Upper lobe of left lung (tissue), 6 donors: ENCODE results near the gene MAGOH. TPM values are rescaled to one million over a fixed set of nuclear protein-coding genes. Genes with fewer than 3 reads are reported as not detected.

Experiments used
- ATAC-seq, 2 donors: fragments of 200-7000 bp; cut with Tn5 transposase; one replicate each; pipeline ENCODE4 v1.9.1; 2022; ENCODE audit warnings: mild to moderate bottlenecking in 2 of 2, moderate library complexity in 2 of 2; ENCODE audit not compliant: low FRiP score in 2 of 2
- DNase-seq, 2 donors: peaks; one replicate each; pipeline ENCODE4 v3.0.0-alpha.2; 2019 to 2020
- H3K27ac ChIP-seq, 4 donors: fragments of 200-600 bp; sonication (generic); one replicate each; pipeline ENCODE4 v1.5.1; 2016 to 2019
- H3K27me3 ChIP-seq, 4 donors: fragments of 200-600 bp; sonication (generic); one replicate each; pipeline ENCODE4 v1.5.1; 2017 to 2019
- H3K36me3 ChIP-seq, 4 donors: fragments of 200-600 bp; sonication (generic); one replicate each; pipeline ENCODE4 v1.5.1; 2016 to 2019
- H3K4me1 ChIP-seq, 4 donors: fragments of 200-600 bp; sonication (generic); one replicate each; pipeline ENCODE4 v1.5.1; 2018 to 2019
- H3K4me3 ChIP-seq, 4 donors: fragments of 200-600 bp; sonication (generic); one replicate each; pipeline ENCODE4 v1.5.1; 2017 to 2019; ENCODE audit warnings: mild to moderate bottlenecking in 2 of 4, moderate library complexity in 1 of 4
- H3K9me3 ChIP-seq, 4 donors: fragments of 200-600 bp; sonication (generic); one replicate each; pipeline ENCODE4 v1.5.1; 2018 to 2019
- CTCF ChIP-seq, 6 experiments: fragments of 450-650 bp in 4 of 6; fragments of 200-600 bp in 2 of 6; sonication (generic) in 2 of 6; IDR thresholded peaks; one replicate each; pipeline ENCODE4 v1.5.1; 2016 to 2019; ENCODE audit warnings: antibody characterized with exemption in 6 of 6
- EP300 ChIP-seq, 4 donors: sonication (generic); formaldehyde crosslinking; IDR thresholded peaks; one replicate each; pipeline ENCODE4 v1.5.1; 2017; ENCODE audit warnings: antibody characterized with exemption in 4 of 4, control low read depth in 2 of 4
- POLR2A ChIP-seq, 4 donors: fragments of 450-650 bp; IDR thresholded peaks; one replicate each; pipeline ENCODE4 v1.5.1; 2016 to 2017; ENCODE audit warnings: antibody characterized with exemption in 4 of 4, mild to moderate bottlenecking in 2 of 4
- POLR2AphosphoS5 ChIP-seq, 2 donors: sonication (generic); formaldehyde crosslinking; IDR thresholded peaks; one replicate each; pipeline ENCODE4 v1.5.1; 2017; ENCODE audit warnings: antibody characterized with exemption in 2 of 2
- WGBS, 2 donors: methylation state at CpG; one replicate each; pipeline ENCODE4 v1.1.5; 2017 to 2018; 5-methylcytosine and 5-hydroxymethylcytosine counted together
- total RNA-seq, 6 donors: library from RNA; depleted of rRNA in 4 of 6; stranded (reverse); fragments of >200 nt in 4 of 6; gene quantifications; one replicate each; pipeline versions ENCODE4 v1.1.0 to v1.2.1, GENCODE V29; 2016 to 2021
- donor health status: DM: no; HTN: no; CAD: no; lungs with moderate emphysema.
- donor health status: DM: no; HTN: yes; CAD: no; lungs with severe emphysema.

The MAGOH gene
- total RNA-seq, 6 donors from 2014 or later, result 18.6 to 49.8 (median 33.8) TPM

- H3K27ac ChIP-seq, result no peak overlapping the region
These were observed 19.9 kb upstream of the MAGOH start for GRCh38 chr1:53258216-53258615.

GRCh38 chr1:53257454-53258081 is 19.2 kb upstream of the MAGOH start:
- WGBS, 2 donors, result 59 to 76% methylated on average over 5 of the region's 5 CpGs

More at GRCh38 chr1:53258216-53258615, 19.9 kb upstream of the MAGOH start:
- DNase-seq (no peak), ATAC-seq (no peak)
- Histone ChIP-seq H3K4me1 (no peaks in the 10 kb centered on the region), H3K4me3 (no peak overlapping the region), H3K9me3 (no peaks in the 10 kb centered on the region), H3K27me3 (no peaks in the 10 kb centered on the region), H3K36me3 (peaks cover 0 to 9% (median 2%) of the 10 kb centered on the region in 4 donors)
- TF ChIP-seq EP300 (IDR thresholded peaks at IDR 0.05) (no peak), POLR2A (IDR thresholded peaks at IDR 0.05) (no peak), CTCF (IDR thresholded peaks at IDR 0.05) (no peak), POLR2AphosphoS5 (IDR thresholded peaks at IDR 0.05) (no peak)
- 50 to 64% methylated on average over 1 of the region's 1 CpG for WGBS, 2 donors

GRCh38 chr1:53256511-53257453 is 18.5 kb upstream of the MAGOH start:
- WGBS, 2 donors, result 84 to 86% methylated on average over 10 to 11 of the region's 11 CpGs
- no peak for ATAC-seq
- no peaks in the 10 kb centered on the region for H3K9me3 ChIP-seq
- peaks cover 0 to 4% (median 2%) of the 10 kb centered on the region in 4 donors for H3K36me3 ChIP-seq
- no peak for TF ChIP-seq EP300 (IDR thresholded peaks at IDR 0.05)
- TF ChIP-seq CTCF (IDR thresholded peaks at IDR 0.05), result no peak
- TF ChIP-seq POLR2AphosphoS5 (IDR thresholded peaks at IDR 0.05), result no peak
- no peak for TF ChIP-seq POLR2A (IDR thresholded peaks at IDR 0.05)
- no peak overlapping the region for H3K27ac ChIP-seq
- DNase-seq, result no peak
- H3K4me1 ChIP-seq, result no peaks in the 10 kb centered on the region
- H3K27me3 ChIP-seq, result no peaks in the 10 kb centered on the region
- H3K4me3 ChIP-seq, result no peak overlapping the region

More at GRCh38 chr1:53257454-53258081, 19.2 kb upstream of the MAGOH start:
- Histone ChIP-seq H3K9me3 (no peaks in the 10 kb centered on the region), H3K27me3 (no peaks in the 10 kb centered on the region), H3K36me3 (peaks cover 0 to 4% (median 2%) of the 10 kb centered on the region in 4 donors), H3K4me1 (no peaks in the 10 kb centered on the region), H3K4me3 (no peak overlapping the region), H3K27ac (no peak overlapping the region)
- no peak for DNase-seq
- TF ChIP-seq POLR2AphosphoS5 (IDR thresholded peaks at IDR 0.05), result no peak
- TF ChIP-seq POLR2A (IDR thresholded peaks at IDR 0.05), result no peak
- TF ChIP-seq CTCF (IDR thresholded peaks at IDR 0.05), result no peak
- no peak for TF ChIP-seq EP300 (IDR thresholded peaks at IDR 0.05)
- no peak for ATAC-seq

- 92 to 100% methylated on average over 4 of the region's 4 CpGs for WGBS, 2 donors
- Histone ChIP-seq H3K27ac (no peak overlapping the region), H3K27me3 (no peaks in the 10 kb centered on the region), H3K36me3 (peaks cover 0 to 4% (median 0%) of the 10 kb centered on the region in 4 donors), H3K4me1 (no peaks in the 10 kb centered on the region), H3K9me3 (no peaks in the 10 kb centered on the region), H3K4me3 (no peak overlapping the region)
- DNase-seq (no peak), ATAC-seq (no peak)
- TF ChIP-seq POLR2A (IDR thresholded peaks at IDR 0.05) (no peak), CTCF (IDR thresholded peaks at IDR 0.05) (no peak), POLR2AphosphoS5 (IDR thresholded peaks at IDR 0.05) (no peak), EP300 (IDR thresholded peaks at IDR 0.05) (no peak)
These were observed 16.7 kb upstream of the MAGOH start for GRCh38 chr1:53255031-53255430.
